Heart right ventricle (tissue), 16 donors: ENCODE measurements around the gene RIPOR2. TPM values are rescaled to one million over a fixed set of nuclear protein-coding genes. Genes with fewer than 3 reads are reported as not detected.

Experiments used
- ATAC-seq, 8 donors: fragments of 200-7000 bp; cut with Tn5 transposase; one replicate each; pipeline ENCODE4 v1.9.1; 2020; ENCODE audit warnings: mild to moderate bottlenecking in 8 of 8, moderate library complexity in 8 of 8, moderate number of reproducible peaks in 1 of 8
- DNase-seq, 2 donors: peaks; one replicate each; pipeline ENCODE4 v3.0.0-alpha.2; 2020
- H3K27ac ChIP-seq, 10 donors: fragments of 200-600 bp; sonication (generic) in 2 of 10; one replicate each; pipeline versions ENCODE4 v1.5.0 to v1.8.0; 2020 to 2022; ENCODE audit warnings: mild to moderate bottlenecking in 3 of 10
- H3K27me3 ChIP-seq, 7 donors: fragments of 200-600 bp; one replicate each; pipeline ENCODE4 v1.8.0; 2021 to 2022; ENCODE audit warnings: mild to moderate bottlenecking in 2 of 7
- H3K36me3 ChIP-seq, 9 donors: fragments of 200-600 bp; sonication (generic) in 1 of 9; one replicate each; pipeline versions ENCODE4 v1.5.0 to v1.8.0; 2020 to 2022; ENCODE audit warnings: mild to moderate bottlenecking in 2 of 9
- H3K4me1 ChIP-seq, 9 donors: fragments of 200-600 bp; sonication (generic) in 1 of 9; one replicate each; pipeline versions ENCODE4 v1.5.0 to v1.8.0; 2020 to 2022; ENCODE audit warnings: mild to moderate bottlenecking in 4 of 9
- H3K4me3 ChIP-seq, 10 donors: fragments of 200-600 bp; sonication (generic) in 2 of 10; one replicate each; pipeline versions ENCODE4 v1.5.0 to v1.8.0; 2020 to 2022; ENCODE audit warnings: mild to moderate bottlenecking in 7 of 10, moderate library complexity in 2 of 10
- H3K9me3 ChIP-seq, 11 donors: fragments of 200-600 bp in 10 of 11; sonication (generic) in 2 of 11; one replicate each; pipeline versions ENCODE4 v1.5.0 to v1.8.0; 2013 to 2022; ENCODE audit warnings: mild to moderate bottlenecking in 2 of 11, control low read depth in 1 of 11, moderate library complexity in 1 of 11
- CTCF ChIP-seq, 9 donors: fragments of 200-600 bp; sonication (generic) in 2 of 9; IDR thresholded peaks; one replicate each; pipeline versions ENCODE4 v1.5.0 to v1.8.0; 2021 to 2022; ENCODE audit warnings: antibody characterized with exemption in 9 of 9, mild to moderate bottlenecking in 5 of 9, moderate library complexity in 1 of 9
- WGBS, 2 donors: extraction: QIAGEN DNeasy Blood & Tissue Kit; methylation state at CpG; one replicate each; pipeline ENCODE4 v1.1.7; 2013; ENCODE audit warnings: inconsistent platforms in 1 of 2; 5-methylcytosine and 5-hydroxymethylcytosine counted together
- intact Hi-C, 10 donors: fragments of 100-400 bp; cut with DNase I; formaldehyde crosslinking; loops; one replicate each; pipeline versions ENCODE4 v1.11.1 to v1.14.2; 2022
- polyA plus RNA-seq, 2 donors: library from polyadenylated mRNA; stranded (reverse); fragments of 200-250 nt; gene quantifications; one replicate each; pipeline ENCODE4 v1.2.3, GENCODE V29; 2013
- total RNA-seq, 10 donors: library from RNA; stranded (reverse); fragmentation: NEBNext Ultra II Directional in 3 of 10; extraction: Animal tissue kit (Norgen Biotek cat#: 25700) in 3 of 10; gene quantifications; one replicate each; pipeline versions ENCODE4 v1.2.1 to v1.2.4, GENCODE V29; 2021 to 2023
- donor health status: Arrhythmogenic right ventricular cardiomyopathy.
- donor health status: ischemic (EF 13 %, LVEDD 7.1; RV severe dilation, severe dysfunction).
- donor health status: healthy with polysubstance abuse.
- donor health status: DM: no; HTN: yes; CAD: no.
- donor health status: DM: no; HTN: no; CAD: no.
- donor health status: ischemic (EF 25% LVEDD 6.9; RV normal size, moderate dysfunction).
- donor health status: ischemic (EF 25% LVEDD 5.7; RV mildly dilated, moderate dysfunction).
- donor health status: healthy.
- donor health status: DM: yes; HTN: yes; CAD: no.
- donor health status: Ischemic cardiomyopathy.
- donor health status: ischemic (EF 35%, LVEDD 5.7; RV mildly dilated, moderate dysfunction).
- donor health status: nonischemic (EF 11% LVEDD 7.7; RV severe dilation, severe dysfunction).
- donor health status: DM: yes; HTN: yes; CAD: no.
- donor health status: PGD.
- donor health status: ischemic (EF 29% LVEDD 5.4; RV normal size, mild dysfunction).
- donor health status: nonischemic (EF 23%, LVEDD 6.1; RV moderate dilation, normal function).

Gene RIPOR2
- total and polyA plus RNA-seq, 12 donors: 1.2 to 14.5 (median 3.6) TPM

- Histone ChIP-seq H3K27me3 (no peaks in the 10 kb centered on the region), H3K4me1 (peaks cover 0 to 28% (median 13%) of the 10 kb centered on the region in 9 donors), H3K4me3 (no peak overlapping the region), H3K36me3 (peaks cover 0 to 78% (median 0%) of the 10 kb centered on the region in 9 donors), H3K9me3 (no peaks in the 10 kb centered on the region), H3K27ac (no peak overlapping the region)
- no peak for ATAC-seq
- intact Hi-C loops: no loop called here
- DNase-seq: no peak
- 88% methylated on average over 4 of the region's 4 CpGs for WGBS, 2 donors
- TF ChIP-seq CTCF (IDR thresholded peaks at IDR 0.05): no peak
Measured at GRCh38 chr6:24833711-24834386, 101.9 kb downstream of the RIPOR2 start.

- ATAC-seq (no peak), DNase-seq (no peak)
- H3K4me3 ChIP-seq: no peak overlapping the region
- H3K27ac ChIP-seq: no peak overlapping the region
- peaks cover 0 to 18% (median 13%) of the 10 kb centered on the region in 9 donors for H3K4me1 ChIP-seq
- no peaks in the 10 kb centered on the region for H3K9me3 ChIP-seq
- peaks cover 0 to 80% (median 0%) of the 10 kb centered on the region in 9 donors for H3K36me3 ChIP-seq
- no peaks in the 10 kb centered on the region for H3K27me3 ChIP-seq
- WGBS, 2 donors: 93 to 98% methylated on average over 1 of the region's 1 CpG
- TF ChIP-seq CTCF (IDR thresholded peaks at IDR 0.05): no peak
- intact Hi-C loops: no loop called here
Measured at GRCh38 chr6:24832794-24833193, 103.0 kb downstream of the RIPOR2 start.

DNA sequence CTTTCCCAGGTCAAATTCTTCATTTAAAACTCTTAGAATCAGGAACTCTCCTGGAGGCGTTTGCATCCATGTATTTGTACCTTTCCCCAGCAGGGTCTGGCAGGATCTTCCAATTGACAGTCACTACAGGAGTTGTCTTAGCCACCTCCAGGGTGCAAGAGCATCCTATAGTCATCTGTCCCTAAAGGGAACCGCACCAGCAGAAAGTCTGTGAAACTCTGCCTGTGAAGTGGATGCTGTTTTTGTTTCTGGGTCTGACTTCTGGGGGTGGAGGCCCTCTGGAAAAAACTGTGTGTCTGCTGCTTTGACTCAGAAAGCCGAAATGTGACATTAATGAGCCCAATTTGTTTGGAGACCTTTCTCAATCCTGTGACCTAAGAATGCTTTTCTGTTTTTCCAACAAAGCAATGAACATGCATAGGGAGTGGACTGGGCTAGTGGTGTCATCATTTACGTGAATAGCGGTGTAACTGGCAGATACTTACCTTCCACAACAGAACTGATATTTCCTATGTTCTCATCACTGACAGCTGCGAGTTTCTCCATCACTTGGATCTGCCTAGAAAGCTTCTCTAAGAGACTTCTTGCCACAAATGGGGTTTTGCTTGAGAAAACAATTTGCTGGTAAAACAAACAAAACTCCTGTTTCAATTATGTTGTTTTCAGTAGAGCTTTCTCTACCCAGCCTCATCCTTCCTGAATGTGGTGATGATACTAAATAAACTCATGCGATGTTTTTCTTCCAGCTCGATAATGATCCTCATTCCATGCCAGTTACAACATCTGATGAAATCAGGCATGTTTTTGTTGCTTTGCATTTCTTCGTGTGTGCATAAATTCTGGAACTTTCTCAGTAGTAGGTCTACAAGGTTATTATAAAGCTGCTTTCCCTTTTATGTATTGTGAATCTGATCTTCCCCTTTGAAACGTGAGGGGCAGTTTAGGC is 103.7 kb downstream of the RIPOR2 start:
- H3K36me3 ChIP-seq: peaks cover 0 to 88% (median 0%) of the 10 kb centered on the region in 9 donors
- H3K27ac ChIP-seq: no peak overlapping the region
- H3K9me3 ChIP-seq: no peaks in the 10 kb centered on the region
- H3K27me3 ChIP-seq: no peaks in the 10 kb centered on the region
- no peak overlapping the region for H3K4me3 ChIP-seq
- intact Hi-C loops: no loop called here
- no peak for TF ChIP-seq CTCF (IDR thresholded peaks at IDR 0.05)
- ATAC-seq (no peak), DNase-seq (no peak)
- peaks cover 0 to 17% (median 13%) of the 10 kb centered on the region in 9 donors for H3K4me1 ChIP-seq
- WGBS, 2 donors: 87 to 91% methylated on average over 10 of the region's 10 CpGs

GRCh38 chr6:24829657-24830056 is 106.1 kb downstream of the RIPOR2 start:
- ATAC-seq (no peak), DNase-seq (no peak)
- TF ChIP-seq CTCF (IDR thresholded peaks at IDR 0.05): no peak
- peaks cover 0 to 99% (median 4%) of the 10 kb centered on the region in 9 donors for H3K36me3 ChIP-seq
- H3K4me3 ChIP-seq: no peak overlapping the region
- H3K9me3 ChIP-seq: no peaks in the 10 kb centered on the region
- H3K27me3 ChIP-seq: no peaks in the 10 kb centered on the region
- H3K27ac ChIP-seq: no peak overlapping the region
- intact Hi-C loops: no loop called here
- no peaks in the 10 kb centered on the region for H3K4me1 ChIP-seq
- WGBS, 2 donors: 90 to 92% methylated on average over 3 of the region's 3 CpGs
